ENCODE results near the gene TMPRSS9. TPM values are rescaled to one million over a fixed set of nuclear protein-coding genes. Genes with fewer than 3 reads are reported as not detected.

TMPRSS9 gene
- total and polyA plus RNA-seq, 8 donors = 0.09 to 0.84 (median 0.58) TPM

DNA sequence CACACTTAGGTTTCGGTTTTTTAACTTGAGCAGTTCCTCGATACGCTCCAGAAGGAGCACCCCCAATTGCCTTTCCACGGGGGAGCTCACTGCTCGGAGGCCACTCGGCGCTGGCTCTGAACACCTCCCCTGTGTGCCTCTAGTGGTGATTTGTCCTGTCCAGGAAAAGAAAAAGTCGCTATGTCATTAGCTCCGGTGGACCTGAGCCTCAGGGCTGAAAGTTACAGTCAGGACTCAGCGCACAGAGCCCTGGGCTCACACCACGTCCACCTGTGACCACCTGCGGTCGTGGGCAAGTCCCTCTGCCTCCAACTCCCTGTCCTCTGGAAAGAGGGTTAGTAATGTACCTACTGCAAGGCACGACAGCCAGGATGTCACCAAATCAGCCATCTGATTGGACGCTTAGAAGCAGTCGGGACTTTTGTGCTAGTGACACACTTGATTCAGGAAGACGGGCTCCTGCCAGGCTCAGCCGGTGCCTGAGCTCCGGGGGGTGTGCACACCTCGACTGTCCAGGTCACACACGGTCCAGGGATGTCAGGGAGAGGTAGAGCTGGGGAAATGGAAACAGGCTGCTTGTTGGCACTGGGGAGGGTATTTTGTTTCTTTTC lies 3.9 kb upstream of the TMPRSS9 start:
- DNase-seq (no peak), ATAC-seq (no peak), FAIRE-seq (no peak)
- WGBS, 2 donors = 76 to 83% methylated on average over 20 to 21 of the region's 21 CpGs
- H3K4me1 ChIP-seq = no peaks in the 10 kb centered on the region
- no peaks in the 10 kb centered on the region for H3K27me3 ChIP-seq
- peaks cover 0 to 17% (median 0%) of the 10 kb centered on the region in 3 donors for H3K36me3 ChIP-seq
- H3K9me3 ChIP-seq = no peaks in the 10 kb centered on the region
- no peak overlapping the region for H3K4me3 ChIP-seq
- TF ChIP-seq, protein P1, sequence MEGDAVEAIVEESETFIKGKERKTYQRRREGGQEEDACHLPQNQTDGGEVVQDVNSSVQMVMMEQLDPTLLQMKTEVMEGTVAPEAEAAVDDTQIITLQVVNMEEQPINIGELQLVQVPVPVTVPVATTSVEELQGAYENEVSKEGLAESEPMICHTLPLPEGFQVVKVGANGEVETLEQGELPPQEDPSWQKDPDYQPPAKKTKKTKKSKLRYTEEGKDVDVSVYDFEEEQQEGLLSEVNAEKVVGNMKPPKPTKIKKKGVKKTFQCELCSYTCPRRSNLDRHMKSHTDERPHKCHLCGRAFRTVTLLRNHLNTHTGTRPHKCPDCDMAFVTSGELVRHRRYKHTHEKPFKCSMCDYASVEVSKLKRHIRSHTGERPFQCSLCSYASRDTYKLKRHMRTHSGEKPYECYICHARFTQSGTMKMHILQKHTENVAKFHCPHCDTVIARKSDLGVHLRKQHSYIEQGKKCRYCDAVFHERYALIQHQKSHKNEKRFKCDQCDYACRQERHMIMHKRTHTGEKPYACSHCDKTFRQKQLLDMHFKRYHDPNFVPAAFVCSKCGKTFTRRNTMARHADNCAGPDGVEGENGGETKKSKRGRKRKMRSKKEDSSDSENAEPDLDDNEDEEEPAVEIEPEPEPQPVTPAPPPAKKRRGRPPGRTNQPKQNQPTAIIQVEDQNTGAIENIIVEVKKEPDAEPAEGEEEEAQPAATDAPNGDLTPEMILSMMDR (IDR thresholded peaks at IDR 0.05) = no peak
- H3K27ac ChIP-seq = no peak overlapping the region
- intact Hi-C loops (cut with DNase I) = no loop called here

- WGBS, 2 donors = 86 to 90% methylated on average over 3 of the region's 3 CpGs
- FAIRE-seq (no peak), ATAC-seq (no peak), DNase-seq (no peak)
- intact Hi-C loops (cut with DNase I) = no loop called here
- no peaks in the 10 kb centered on the region for H3K4me1 ChIP-seq
- H3K4me3 ChIP-seq = no peak overlapping the region
- TF ChIP-seq, protein P1 (IDR thresholded peaks at IDR 0.05) = no peak
- H3K36me3 ChIP-seq = peaks cover 0 to 17% (median 0%) of the 10 kb centered on the region in 3 donors
- no peaks in the 10 kb centered on the region for H3K9me3 ChIP-seq
- H3K27ac ChIP-seq = no peak overlapping the region
- peaks cover 0 to 10% (median 0%) of the 10 kb centered on the region in 4 donors for H3K27me3 ChIP-seq
Observed at GRCh38 chr19:2357279-2358206, 2.5 kb upstream of the TMPRSS9 start.

DNA sequence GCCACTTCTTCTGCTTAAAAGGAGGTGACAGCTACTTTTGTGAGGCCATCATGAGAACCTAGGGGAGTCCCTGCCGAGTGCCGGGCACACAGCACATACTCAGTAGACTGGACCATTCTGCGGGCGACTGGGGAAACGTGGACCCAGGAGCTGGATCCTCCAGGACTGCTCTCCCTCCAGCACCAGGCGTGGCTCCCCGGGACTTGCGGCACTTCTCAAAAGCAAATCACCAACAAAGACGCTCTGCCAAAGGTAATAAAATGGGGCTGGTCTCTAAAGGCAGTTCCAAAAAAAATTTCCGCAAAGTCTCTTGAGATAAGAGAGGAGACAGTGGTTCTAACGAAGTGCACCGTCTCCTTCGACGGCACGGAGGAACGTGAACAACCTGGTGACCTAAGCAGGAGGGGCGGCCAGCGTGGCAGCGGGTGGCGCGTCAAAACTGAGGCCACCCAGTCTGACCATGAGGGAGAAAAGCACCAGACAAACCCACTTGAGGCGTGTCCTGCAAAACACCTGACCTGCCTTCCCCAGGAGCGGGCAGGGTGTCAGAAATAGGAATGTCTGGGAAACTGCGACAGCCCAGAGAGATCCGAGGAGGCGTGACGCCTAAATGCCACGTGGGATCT lies 1.4 kb upstream of the TMPRSS9 start:
- ATAC-seq = no peak
- peaks cover 0 to 18% (median 0%) of the 10 kb centered on the region in 4 donors for H3K27me3 ChIP-seq

DNA sequence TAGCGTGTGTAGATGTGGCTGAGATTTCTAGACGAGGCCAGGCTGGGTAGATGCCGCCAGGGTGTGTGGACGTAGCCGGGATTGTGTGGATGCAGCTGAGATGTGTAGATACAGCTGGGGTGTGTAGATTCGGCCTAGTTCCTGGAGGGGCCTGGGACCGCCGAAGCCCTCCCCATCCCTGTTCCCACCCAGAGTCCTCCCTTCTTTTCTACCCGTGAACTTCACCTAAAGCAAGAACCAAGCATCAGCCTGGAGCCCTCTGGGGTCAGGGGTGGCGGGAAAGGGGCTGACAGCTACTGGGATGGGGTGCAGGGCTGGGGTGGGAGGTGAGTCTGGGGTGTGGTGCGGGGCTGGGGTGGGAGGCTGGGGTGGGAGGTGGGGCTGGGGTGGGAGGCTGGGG lies 768 bp downstream of the TMPRSS9 start:
- H3K27me3 ChIP-seq = peaks cover 0 to 18% (median 0%) of the 10 kb centered on the region in 4 donors
- H3K36me3 ChIP-seq = no peaks in the 10 kb centered on the region
- H3K4me1 ChIP-seq = no peaks in the 10 kb centered on the region
- no peak overlapping the region for H3K4me3 ChIP-seq
- WGBS, 2 donors = 29 to 38% methylated on average over 9 to 11 of the region's 11 CpGs
- H3K9me3 ChIP-seq = no peaks in the 10 kb centered on the region
- DNase-seq (no peak), FAIRE-seq (no peak), ATAC-seq (no peak)
- intact Hi-C loops (cut with DNase I) = no loop called here
- TF ChIP-seq, protein P1 (IDR thresholded peaks at IDR 0.05) = no peak
- no peak overlapping the region for H3K27ac ChIP-seq

More for the DNA sequence above, 1.4 kb upstream of the TMPRSS9 start:
- FAIRE-seq = no peak
- H3K9me3 ChIP-seq = no peaks in the 10 kb centered on the region
- no peak for DNase-seq
- no peaks in the 10 kb centered on the region for H3K4me1 ChIP-seq
- TF ChIP-seq, protein P1 (IDR thresholded peaks at IDR 0.05) = no peak
- peaks cover 0 to 5% (median 0%) of the 10 kb centered on the region in 3 donors for H3K36me3 ChIP-seq
- H3K4me3 ChIP-seq = no peak overlapping the region
- WGBS, 2 donors = 62 to 71% methylated on average over 28 of the region's 28 CpGs
- H3K27ac ChIP-seq = no peak overlapping the region
- intact Hi-C loops (cut with DNase I) = no loop called here

Measured in pancreas (tissue), 10 donors.